SK-N-SH (cell line): ENCODE results near the gene CRACR2A.

ENCODE experiments used
- EP300 ChIP-seq, 2 experiments: IDR thresholded peaks; 2 replicates each; pipeline versions ENCODE4 v1.4.0 to v1.6.1; 2012; ENCODE audit warnings: borderline replicate concordance in 1 of 2, low read depth in 1 of 2, low read length in 1 of 2
- FOXJ3 ChIP-seq: sonication (generic); formaldehyde crosslinking; IDR thresholded peaks from 2 replicates; pipeline ENCODE4 v1.5.1; 2020; ENCODE audit warnings: mild to moderate bottlenecking, missing genetic modification reagents
- POLR2AphosphoS5 ChIP-seq: IDR thresholded peaks from 2 replicates; pipeline ENCODE4 v1.6.1; 2012; ENCODE audit warnings: low read depth, low read length
- RCOR1 ChIP-seq: fragments of 150-350 bp; IDR thresholded peaks from 2 replicates; pipeline ENCODE4 v1.6.1; 2017; ENCODE audit warnings: antibody characterized with exemption, low read length
- SMC3 ChIP-seq: IDR thresholded peaks from 2 replicates; pipeline ENCODE4 v1.6.1; 2012; ENCODE audit warnings: low read depth, low read length, improper control_type of control experiment
- TF ChIP-seq, protein P1 (sequence below): IDR thresholded peaks from 2 replicates; pipeline ENCODE4 v1.4.0; 2012; ENCODE audit warnings: low read depth, borderline replicate concordance
- TF ChIP-seq, protein P2 (sequence below): IDR thresholded peaks from 2 replicates; pipeline ENCODE4 v1.6.1; 2012; ENCODE audit warnings: mild to moderate bottlenecking, low read depth, low read length, moderate library complexity
- TF ChIP-seq, protein P3 (sequence below): IDR thresholded peaks from 2 replicates; pipeline ENCODE4 v1.4.0; 2012; ENCODE audit warnings: low read depth
- TF ChIP-seq, protein P4 (sequence below): fragments of 150-350 bp; IDR thresholded peaks from 2 replicates; pipeline ENCODE4 v1.6.1; 2017; ENCODE audit warnings: antibody characterized with exemption, low read length, low read depth, borderline replicate concordance
- TF ChIP-seq, protein P5 (sequence below): fragments of 200-600 bp; sonication (generic); IDR thresholded peaks from 2 replicates; pipeline ENCODE4 v1.6.1; 2017; ENCODE audit warnings: antibody characterized with exemption, mild to moderate bottlenecking, moderate library complexity
- TF ChIP-seq, protein P6 (sequence below): fragments of 150-350 bp; IDR thresholded peaks from 2 replicates; pipeline ENCODE4 v1.6.1; 2016; ENCODE audit warnings: mild to moderate bottlenecking, low read depth, low read length

DNA sequence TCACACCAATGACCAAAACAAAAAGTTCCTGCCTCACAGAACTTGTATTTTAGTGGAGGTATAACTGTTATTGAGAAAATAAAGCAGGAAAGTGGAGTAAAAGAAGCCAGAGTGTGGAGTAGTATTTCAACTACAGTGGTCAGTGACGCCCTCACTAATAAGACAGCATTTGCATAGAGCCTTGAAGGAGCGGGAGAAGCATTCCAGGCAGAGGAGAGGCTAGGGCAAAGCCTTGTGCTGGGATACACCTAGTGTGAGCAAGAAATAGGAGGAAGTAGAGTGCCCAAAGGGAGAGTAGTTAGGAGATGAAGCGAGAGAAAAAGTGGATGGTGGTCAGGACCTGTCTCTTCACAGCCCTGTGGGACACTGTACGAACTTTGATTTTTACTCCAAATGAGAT, 107.8 kb downstream of the CRACR2A start:
- TF ChIP-seq, protein P1, sequence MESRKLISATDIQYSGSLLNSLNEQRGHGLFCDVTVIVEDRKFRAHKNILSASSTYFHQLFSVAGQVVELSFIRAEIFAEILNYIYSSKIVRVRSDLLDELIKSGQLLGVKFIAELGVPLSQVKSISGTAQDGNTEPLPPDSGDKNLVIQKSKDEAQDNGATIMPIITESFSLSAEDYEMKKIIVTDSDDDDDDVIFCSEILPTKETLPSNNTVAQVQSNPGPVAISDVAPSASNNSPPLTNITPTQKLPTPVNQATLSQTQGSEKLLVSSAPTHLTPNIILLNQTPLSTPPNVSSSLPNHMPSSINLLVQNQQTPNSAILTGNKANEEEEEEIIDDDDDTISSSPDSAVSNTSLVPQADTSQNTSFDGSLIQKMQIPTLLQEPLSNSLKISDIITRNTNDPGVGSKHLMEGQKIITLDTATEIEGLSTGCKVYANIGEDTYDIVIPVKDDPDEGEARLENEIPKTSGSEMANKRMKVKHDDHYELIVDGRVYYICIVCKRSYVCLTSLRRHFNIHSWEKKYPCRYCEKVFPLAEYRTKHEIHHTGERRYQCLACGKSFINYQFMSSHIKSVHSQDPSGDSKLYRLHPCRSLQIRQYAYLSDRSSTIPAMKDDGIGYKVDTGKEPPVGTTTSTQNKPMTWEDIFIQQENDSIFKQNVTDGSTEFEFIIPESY: no peak
- TF ChIP-seq SMC3 (no peak), FOXJ3 (no peak), POLR2AphosphoS5 (no peak), RCOR1 (no peak), EP300 (IDR thresholded peaks at IDR 0.05; ENCODE audit: borderline replicate concordance in 1 of 2, low read depth in 1 of 2, low read length in 1 of 2) (no peak)
- TF ChIP-seq, protein P2, sequence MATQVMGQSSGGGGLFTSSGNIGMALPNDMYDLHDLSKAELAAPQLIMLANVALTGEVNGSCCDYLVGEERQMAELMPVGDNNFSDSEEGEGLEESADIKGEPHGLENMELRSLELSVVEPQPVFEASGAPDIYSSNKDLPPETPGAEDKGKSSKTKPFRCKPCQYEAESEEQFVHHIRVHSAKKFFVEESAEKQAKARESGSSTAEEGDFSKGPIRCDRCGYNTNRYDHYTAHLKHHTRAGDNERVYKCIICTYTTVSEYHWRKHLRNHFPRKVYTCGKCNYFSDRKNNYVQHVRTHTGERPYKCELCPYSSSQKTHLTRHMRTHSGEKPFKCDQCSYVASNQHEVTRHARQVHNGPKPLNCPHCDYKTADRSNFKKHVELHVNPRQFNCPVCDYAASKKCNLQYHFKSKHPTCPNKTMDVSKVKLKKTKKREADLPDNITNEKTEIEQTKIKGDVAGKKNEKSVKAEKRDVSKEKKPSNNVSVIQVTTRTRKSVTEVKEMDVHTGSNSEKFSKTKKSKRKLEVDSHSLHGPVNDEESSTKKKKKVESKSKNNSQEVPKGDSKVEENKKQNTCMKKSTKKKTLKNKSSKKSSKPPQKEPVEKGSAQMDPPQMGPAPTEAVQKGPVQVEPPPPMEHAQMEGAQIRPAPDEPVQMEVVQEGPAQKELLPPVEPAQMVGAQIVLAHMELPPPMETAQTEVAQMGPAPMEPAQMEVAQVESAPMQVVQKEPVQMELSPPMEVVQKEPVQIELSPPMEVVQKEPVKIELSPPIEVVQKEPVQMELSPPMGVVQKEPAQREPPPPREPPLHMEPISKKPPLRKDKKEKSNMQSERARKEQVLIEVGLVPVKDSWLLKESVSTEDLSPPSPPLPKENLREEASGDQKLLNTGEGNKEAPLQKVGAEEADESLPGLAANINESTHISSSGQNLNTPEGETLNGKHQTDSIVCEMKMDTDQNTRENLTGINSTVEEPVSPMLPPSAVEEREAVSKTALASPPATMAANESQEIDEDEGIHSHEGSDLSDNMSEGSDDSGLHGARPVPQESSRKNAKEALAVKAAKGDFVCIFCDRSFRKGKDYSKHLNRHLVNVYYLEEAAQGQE: no peak
- TF ChIP-seq, protein P3, sequence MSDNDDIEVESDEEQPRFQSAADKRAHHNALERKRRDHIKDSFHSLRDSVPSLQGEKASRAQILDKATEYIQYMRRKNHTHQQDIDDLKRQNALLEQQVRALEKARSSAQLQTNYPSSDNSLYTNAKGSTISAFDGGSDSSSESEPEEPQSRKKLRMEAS: no peak
- TF ChIP-seq, protein P4, sequence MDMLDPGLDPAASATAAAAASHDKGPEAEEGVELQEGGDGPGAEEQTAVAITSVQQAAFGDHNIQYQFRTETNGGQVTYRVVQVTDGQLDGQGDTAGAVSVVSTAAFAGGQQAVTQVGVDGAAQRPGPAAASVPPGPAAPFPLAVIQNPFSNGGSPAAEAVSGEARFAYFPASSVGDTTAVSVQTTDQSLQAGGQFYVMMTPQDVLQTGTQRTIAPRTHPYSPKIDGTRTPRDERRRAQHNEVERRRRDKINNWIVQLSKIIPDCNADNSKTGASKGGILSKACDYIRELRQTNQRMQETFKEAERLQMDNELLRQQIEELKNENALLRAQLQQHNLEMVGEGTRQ: no peak
- TF ChIP-seq, protein P5, sequence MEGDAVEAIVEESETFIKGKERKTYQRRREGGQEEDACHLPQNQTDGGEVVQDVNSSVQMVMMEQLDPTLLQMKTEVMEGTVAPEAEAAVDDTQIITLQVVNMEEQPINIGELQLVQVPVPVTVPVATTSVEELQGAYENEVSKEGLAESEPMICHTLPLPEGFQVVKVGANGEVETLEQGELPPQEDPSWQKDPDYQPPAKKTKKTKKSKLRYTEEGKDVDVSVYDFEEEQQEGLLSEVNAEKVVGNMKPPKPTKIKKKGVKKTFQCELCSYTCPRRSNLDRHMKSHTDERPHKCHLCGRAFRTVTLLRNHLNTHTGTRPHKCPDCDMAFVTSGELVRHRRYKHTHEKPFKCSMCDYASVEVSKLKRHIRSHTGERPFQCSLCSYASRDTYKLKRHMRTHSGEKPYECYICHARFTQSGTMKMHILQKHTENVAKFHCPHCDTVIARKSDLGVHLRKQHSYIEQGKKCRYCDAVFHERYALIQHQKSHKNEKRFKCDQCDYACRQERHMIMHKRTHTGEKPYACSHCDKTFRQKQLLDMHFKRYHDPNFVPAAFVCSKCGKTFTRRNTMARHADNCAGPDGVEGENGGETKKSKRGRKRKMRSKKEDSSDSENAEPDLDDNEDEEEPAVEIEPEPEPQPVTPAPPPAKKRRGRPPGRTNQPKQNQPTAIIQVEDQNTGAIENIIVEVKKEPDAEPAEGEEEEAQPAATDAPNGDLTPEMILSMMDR: no peak
- TF ChIP-seq, protein P6, sequence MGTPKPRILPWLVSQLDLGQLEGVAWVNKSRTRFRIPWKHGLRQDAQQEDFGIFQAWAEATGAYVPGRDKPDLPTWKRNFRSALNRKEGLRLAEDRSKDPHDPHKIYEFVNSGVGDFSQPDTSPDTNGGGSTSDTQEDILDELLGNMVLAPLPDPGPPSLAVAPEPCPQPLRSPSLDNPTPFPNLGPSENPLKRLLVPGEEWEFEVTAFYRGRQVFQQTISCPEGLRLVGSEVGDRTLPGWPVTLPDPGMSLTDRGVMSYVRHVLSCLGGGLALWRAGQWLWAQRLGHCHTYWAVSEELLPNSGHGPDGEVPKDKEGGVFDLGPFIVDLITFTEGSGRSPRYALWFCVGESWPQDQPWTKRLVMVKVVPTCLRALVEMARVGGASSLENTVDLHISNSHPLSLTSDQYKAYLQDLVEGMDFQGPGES: no peak
